Panc1 (cell line): ENCODE measurements around the gene ERMARD.

Experiments used
- POLR2AphosphoS5 ChIP-seq: IDR thresholded peaks from 2 replicates; pipeline ENCODE4 v1.6.1; 2012; ENCODE audit warnings: mild to moderate bottlenecking, low read depth, low read length, moderate library complexity
- TCF7L2 ChIP-seq: IDR thresholded peaks from 2 replicates; pipeline ENCODE4 v1.6.1; 2011; ENCODE audit warnings: mild to moderate bottlenecking, low read depth, low read length, inconsistent platforms
- TF ChIP-seq, protein P1 (sequence below): fragments of 450-650 bp; IDR thresholded peaks from 2 replicates; pipeline ENCODE4 v1.5.1; 2017; ENCODE audit warnings: mild to moderate bottlenecking

DNA sequence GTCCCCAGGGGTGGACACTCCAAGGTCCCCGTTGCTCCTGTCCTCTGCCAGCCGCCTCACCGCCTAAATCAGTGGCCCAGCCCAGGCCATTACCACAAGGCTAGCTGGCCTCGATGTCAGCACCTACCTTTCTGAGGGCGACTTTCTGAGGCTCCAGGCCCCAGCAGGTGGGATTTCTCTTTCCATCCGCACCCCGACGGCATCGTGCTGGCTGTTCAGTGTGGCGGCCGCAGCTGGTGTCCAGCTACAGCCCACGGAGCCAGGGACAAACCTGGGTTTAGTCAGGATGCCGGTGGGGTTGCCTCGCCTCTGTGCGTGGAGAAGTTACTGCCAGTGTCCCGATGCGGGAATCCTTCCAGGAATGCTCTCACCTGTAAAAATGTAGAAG is 60.8 kb downstream of the ERMARD start:
- TF ChIP-seq POLR2AphosphoS5 = no peak
- TF ChIP-seq, protein P1, sequence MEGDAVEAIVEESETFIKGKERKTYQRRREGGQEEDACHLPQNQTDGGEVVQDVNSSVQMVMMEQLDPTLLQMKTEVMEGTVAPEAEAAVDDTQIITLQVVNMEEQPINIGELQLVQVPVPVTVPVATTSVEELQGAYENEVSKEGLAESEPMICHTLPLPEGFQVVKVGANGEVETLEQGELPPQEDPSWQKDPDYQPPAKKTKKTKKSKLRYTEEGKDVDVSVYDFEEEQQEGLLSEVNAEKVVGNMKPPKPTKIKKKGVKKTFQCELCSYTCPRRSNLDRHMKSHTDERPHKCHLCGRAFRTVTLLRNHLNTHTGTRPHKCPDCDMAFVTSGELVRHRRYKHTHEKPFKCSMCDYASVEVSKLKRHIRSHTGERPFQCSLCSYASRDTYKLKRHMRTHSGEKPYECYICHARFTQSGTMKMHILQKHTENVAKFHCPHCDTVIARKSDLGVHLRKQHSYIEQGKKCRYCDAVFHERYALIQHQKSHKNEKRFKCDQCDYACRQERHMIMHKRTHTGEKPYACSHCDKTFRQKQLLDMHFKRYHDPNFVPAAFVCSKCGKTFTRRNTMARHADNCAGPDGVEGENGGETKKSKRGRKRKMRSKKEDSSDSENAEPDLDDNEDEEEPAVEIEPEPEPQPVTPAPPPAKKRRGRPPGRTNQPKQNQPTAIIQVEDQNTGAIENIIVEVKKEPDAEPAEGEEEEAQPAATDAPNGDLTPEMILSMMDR = no peak
- TF ChIP-seq TCF7L2 = no peak
